Measurements from ENCODE around the gene THOP1.
"Not testable (repeated sequence)": the region's sequence is repeated elsewhere in the genome, so short reads cannot be mapped to it uniquely, and the experiment has no call there.

The THOP1 gene

GRCh38 chr19:2783781-2784145 is 1.5 kb upstream of the THOP1 start:
- H3K9me3 Mint-ChIP-seq: peaks cover 3% of the 10 kb centered on the region
- H3K36me3 Mint-ChIP-seq (ENCODE audit: low read depth): peaks cover 66% of the 10 kb centered on the region
- peaks cover 67% of the 10 kb centered on the region for H3K4me1 Mint-ChIP-seq (ENCODE audit: low read depth)
- H3K27me3 Mint-ChIP-seq: no peaks in the 10 kb centered on the region
- H3K4me3 Mint-ChIP-seq: peak overlapping the region; percentile 92
- H3K27ac Mint-ChIP-seq: peak overlapping the region; percentile 97
- DNase-seq: no peak

GRCh38 chr19:2787115-2787514 is 1.8 kb downstream of the THOP1 start:
- Mint-ChIP-seq H3K9me3 (peaks cover 3% of the 10 kb centered on the region), H3K4me3 (peak overlapping the region; percentile 92), H3K27me3 (no peaks in the 10 kb centered on the region), H3K4me1 (ENCODE audit: low read depth) (peaks cover 55% of the 10 kb centered on the region), H3K27ac (no peak overlapping the region), H3K36me3 (ENCODE audit: low read depth) (peaks cover 67% of the 10 kb centered on the region)
- DNase-seq: no peak

GRCh38 chr19:2788237-2788636 is 2.9 kb downstream of the THOP1 start:
- peaks cover 3% of the 10 kb centered on the region for H3K9me3 Mint-ChIP-seq
- peaks cover 67% of the 10 kb centered on the region for H3K36me3 Mint-ChIP-seq (ENCODE audit: low read depth)
- H3K27ac Mint-ChIP-seq: no peak overlapping the region
- H3K4me1 Mint-ChIP-seq (ENCODE audit: low read depth): peaks cover 50% of the 10 kb centered on the region
- H3K4me3 Mint-ChIP-seq: peak overlapping the region; percentile 8
- H3K27me3 Mint-ChIP-seq: no peaks in the 10 kb centered on the region
- no peak for DNase-seq

GRCh38 chr19:2790194-2790556 is 4.9 kb downstream of the THOP1 start:
- Mint-ChIP-seq H3K4me3 (no peak overlapping the region), H3K36me3 (ENCODE audit: low read depth) (peaks cover 83% of the 10 kb centered on the region), H3K27me3 (no peaks in the 10 kb centered on the region)

GRCh38 chr19:2790557-2791271 is 5.4 kb downstream of the THOP1 start:
- Mint-ChIP-seq H3K27me3 (no peaks in the 10 kb centered on the region), H3K36me3 (ENCODE audit: low read depth) (peaks cover 88% of the 10 kb centered on the region), H3K9me3 (no peaks in the 10 kb centered on the region), H3K4me3 (no peak overlapping the region), H3K4me1 (ENCODE audit: low read depth) (peaks cover 32% of the 10 kb centered on the region), H3K27ac (no peak overlapping the region)
- no peak for DNase-seq

More at GRCh38 chr19:2790194-2790556, 4.9 kb downstream of the THOP1 start:
- no peaks in the 10 kb centered on the region for H3K9me3 Mint-ChIP-seq
- no peak for DNase-seq
- peaks cover 32% of the 10 kb centered on the region for H3K4me1 Mint-ChIP-seq (ENCODE audit: low read depth)
- no peak overlapping the region for H3K27ac Mint-ChIP-seq

- DNase-seq: no peak
- Mint-ChIP-seq H3K27me3 (no peaks in the 10 kb centered on the region), H3K9me3 (no peaks in the 10 kb centered on the region), H3K36me3 (ENCODE audit: low read depth) (peaks cover 90% of the 10 kb centered on the region), H3K4me1 (ENCODE audit: low read depth) (peaks cover 28% of the 10 kb centered on the region), H3K27ac (no peak overlapping the region), H3K4me3 (no peak overlapping the region)
These were observed 6.1 kb downstream of the THOP1 start for GRCh38 chr19:2791440-2791839.

GRCh38 chr19:2791876-2792275 is 6.6 kb downstream of the THOP1 start:
- no peaks in the 10 kb centered on the region for H3K9me3 Mint-ChIP-seq
- H3K4me1 Mint-ChIP-seq (ENCODE audit: low read depth): peaks cover 28% of the 10 kb centered on the region
- no peak overlapping the region for H3K27ac Mint-ChIP-seq
- no peaks in the 10 kb centered on the region for H3K27me3 Mint-ChIP-seq
- no peak overlapping the region for H3K4me3 Mint-ChIP-seq
- peaks cover 94% of the 10 kb centered on the region for H3K36me3 Mint-ChIP-seq (ENCODE audit: low read depth)
- DNase-seq: no peak

- H3K4me3 Mint-ChIP-seq, H3K27me3 Mint-ChIP-seq, H3K9me3 Mint-ChIP-seq, H3K27ac Mint-ChIP-seq, DNase-seq: not testable (repeated sequence)
- Mint-ChIP-seq H3K36me3 (ENCODE audit: low read depth) (peaks cover 94% of the 10 kb centered on the region), H3K4me1 (ENCODE audit: low read depth) (peaks cover 21% of the 10 kb centered on the region)
These were observed 7.4 kb downstream of the THOP1 start for GRCh38 chr19:2792666-2793065.

GRCh38 chr19:2793126-2793525 is 7.8 kb downstream of the THOP1 start:
- no peak for DNase-seq
- peaks cover 17% of the 10 kb centered on the region for H3K4me1 Mint-ChIP-seq (ENCODE audit: low read depth)
- H3K36me3 Mint-ChIP-seq (ENCODE audit: low read depth): peaks cover 93% of the 10 kb centered on the region
- no peak overlapping the region for H3K4me3 Mint-ChIP-seq
- H3K27me3 Mint-ChIP-seq: no peaks in the 10 kb centered on the region
- H3K9me3 Mint-ChIP-seq: no peaks in the 10 kb centered on the region
- no peak overlapping the region for H3K27ac Mint-ChIP-seq

- DNase-seq: no peak
- peaks cover 15% of the 10 kb centered on the region for H3K4me1 Mint-ChIP-seq (ENCODE audit: low read depth)
- H3K4me3 Mint-ChIP-seq: no peak overlapping the region
- no peaks in the 10 kb centered on the region for H3K27me3 Mint-ChIP-seq
- no peak overlapping the region for H3K27ac Mint-ChIP-seq
- peaks cover 93% of the 10 kb centered on the region for H3K36me3 Mint-ChIP-seq (ENCODE audit: low read depth)
- no peaks in the 10 kb centered on the region for H3K9me3 Mint-ChIP-seq
These were observed 8.3 kb downstream of the THOP1 start for GRCh38 chr19:2793577-2793976.

- peaks cover 93% of the 10 kb centered on the region for H3K36me3 Mint-ChIP-seq (ENCODE audit: low read depth)
- no peak overlapping the region for H3K27ac Mint-ChIP-seq
- no peaks in the 10 kb centered on the region for H3K9me3 Mint-ChIP-seq
- no peak for DNase-seq
- no peak overlapping the region for H3K4me3 Mint-ChIP-seq
- H3K4me1 Mint-ChIP-seq (ENCODE audit: low read depth): no peaks in the 10 kb centered on the region
- H3K27me3 Mint-ChIP-seq: no peaks in the 10 kb centered on the region
These were observed 10.7 kb downstream of the THOP1 start for GRCh38 chr19:2795827-2796658.

GRCh38 chr19:2796659-2797266 is 11.5 kb downstream of the THOP1 start:
- Mint-ChIP-seq H3K4me3 (no peak overlapping the region), H3K9me3 (no peaks in the 10 kb centered on the region), H3K27me3 (no peaks in the 10 kb centered on the region), H3K27ac (no peak overlapping the region), H3K36me3 (ENCODE audit: low read depth) (peaks cover 94% of the 10 kb centered on the region), H3K4me1 (ENCODE audit: low read depth) (no peaks in the 10 kb centered on the region)
- DNase-seq: no peak

GRCh38 chr19:2797280-2797679 is 12.0 kb downstream of the THOP1 start:
- H3K4me3 Mint-ChIP-seq: no peak overlapping the region
- H3K27me3 Mint-ChIP-seq: no peaks in the 10 kb centered on the region
- peaks cover 93% of the 10 kb centered on the region for H3K36me3 Mint-ChIP-seq (ENCODE audit: low read depth)
- no peak overlapping the region for H3K27ac Mint-ChIP-seq
- no peaks in the 10 kb centered on the region for H3K4me1 Mint-ChIP-seq (ENCODE audit: low read depth)
- H3K9me3 Mint-ChIP-seq: no peaks in the 10 kb centered on the region
- no peak for DNase-seq

- H3K36me3 Mint-ChIP-seq (ENCODE audit: low read depth): peaks cover 94% of the 10 kb centered on the region
- no peaks in the 10 kb centered on the region for H3K9me3 Mint-ChIP-seq
- H3K27me3 Mint-ChIP-seq: no peaks in the 10 kb centered on the region
- H3K4me1 Mint-ChIP-seq (ENCODE audit: low read depth): no peaks in the 10 kb centered on the region
- no peak overlapping the region for H3K27ac Mint-ChIP-seq
- H3K4me3 Mint-ChIP-seq: no peak overlapping the region
- no peak for DNase-seq
These were observed 12.9 kb downstream of the THOP1 start for GRCh38 chr19:2798158-2798685.

GRCh38 chr19:2798733-2799132 is 13.4 kb downstream of the THOP1 start:
- DNase-seq: no peak
- Mint-ChIP-seq H3K9me3 (no peaks in the 10 kb centered on the region), H3K27me3 (no peaks in the 10 kb centered on the region), H3K36me3 (ENCODE audit: low read depth) (peaks cover 94% of the 10 kb centered on the region), H3K27ac (no peak overlapping the region), H3K4me1 (ENCODE audit: low read depth) (no peaks in the 10 kb centered on the region), H3K4me3 (no peak overlapping the region)

All from activated T-cell treated with anti-CD3 and anti-CD28 coated beads, Interleukin-2, amount 50 U/mL, for 24 hours (primary cell).